ENCODE results near the gene CDK13.
A peak's percentile ranks its signal among the peaks of the same experiment; 100 is the strongest.

The CDK13 gene

DNA sequence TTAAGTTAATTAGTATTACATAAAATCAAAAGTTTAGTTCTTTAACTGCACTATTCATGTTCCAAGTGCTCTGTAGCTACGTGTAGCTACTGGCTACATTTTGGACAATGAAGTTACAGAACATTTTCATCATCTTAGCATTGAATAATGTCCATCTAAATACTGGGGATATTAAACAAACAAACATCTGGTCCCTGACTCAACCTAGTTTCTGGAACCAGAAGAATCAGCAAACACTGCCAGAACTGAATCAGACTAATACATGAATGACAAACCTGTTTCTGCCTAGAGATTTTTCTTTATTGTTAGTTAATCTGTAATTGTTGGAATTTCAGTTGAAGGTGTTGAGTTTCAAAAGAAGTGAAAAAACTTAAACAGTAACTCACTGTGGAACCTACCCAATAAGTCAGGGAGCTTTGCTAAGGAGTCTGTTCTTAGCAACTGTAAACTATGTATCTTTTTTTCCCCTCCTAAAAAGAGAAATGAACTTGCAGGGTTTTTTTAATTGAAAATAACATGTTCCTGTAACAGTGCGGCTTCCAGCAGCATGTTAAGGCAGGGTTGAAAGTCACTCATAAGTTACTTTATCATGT, 58.3 kb downstream of the CDK13 start:
- DNase-seq (ENCODE audit: low spot score): no peak

DNA sequence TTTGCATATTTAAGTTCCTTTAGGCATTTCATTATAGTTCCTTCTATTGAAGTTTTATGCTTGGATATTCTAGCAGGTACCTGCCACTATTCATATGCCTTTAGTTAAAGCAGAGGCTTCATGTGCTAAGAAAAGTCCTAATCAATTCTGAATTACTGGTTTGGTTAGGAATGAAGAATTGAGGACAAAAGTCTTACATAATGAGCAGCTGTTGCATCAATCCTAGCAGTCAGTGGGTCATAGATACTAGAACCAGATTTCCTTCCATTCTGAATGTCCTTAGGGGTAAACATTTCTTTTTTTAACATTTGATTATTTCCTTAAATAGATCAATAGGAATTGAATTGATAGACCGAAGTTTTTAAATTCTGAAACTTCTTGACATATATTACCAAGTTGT, 59.2 kb downstream of the CDK13 start:
- no peak for DNase-seq (ENCODE audit: low spot score)

DNA sequence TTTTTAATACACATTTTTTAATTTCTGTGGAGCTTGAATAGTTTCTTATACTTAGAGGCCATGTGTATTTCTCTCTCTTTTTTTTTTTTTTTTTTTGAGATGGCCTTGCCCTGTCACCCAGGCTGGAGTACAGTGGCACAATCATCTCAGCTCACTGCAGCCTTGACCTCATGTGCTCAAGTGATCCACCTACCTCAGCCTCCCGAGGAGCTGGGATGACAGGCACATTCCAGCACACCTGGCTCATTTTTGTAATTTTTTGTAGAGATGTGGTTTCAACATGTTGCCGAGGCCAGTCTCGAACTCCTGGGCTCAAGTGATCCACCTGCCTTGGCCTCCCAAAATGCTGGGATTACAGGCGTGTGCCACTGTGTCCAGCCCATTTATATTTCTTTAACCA, 64.3 kb downstream of the CDK13 start:
- DNase-seq (ENCODE audit: low spot score): no peak

DNA sequence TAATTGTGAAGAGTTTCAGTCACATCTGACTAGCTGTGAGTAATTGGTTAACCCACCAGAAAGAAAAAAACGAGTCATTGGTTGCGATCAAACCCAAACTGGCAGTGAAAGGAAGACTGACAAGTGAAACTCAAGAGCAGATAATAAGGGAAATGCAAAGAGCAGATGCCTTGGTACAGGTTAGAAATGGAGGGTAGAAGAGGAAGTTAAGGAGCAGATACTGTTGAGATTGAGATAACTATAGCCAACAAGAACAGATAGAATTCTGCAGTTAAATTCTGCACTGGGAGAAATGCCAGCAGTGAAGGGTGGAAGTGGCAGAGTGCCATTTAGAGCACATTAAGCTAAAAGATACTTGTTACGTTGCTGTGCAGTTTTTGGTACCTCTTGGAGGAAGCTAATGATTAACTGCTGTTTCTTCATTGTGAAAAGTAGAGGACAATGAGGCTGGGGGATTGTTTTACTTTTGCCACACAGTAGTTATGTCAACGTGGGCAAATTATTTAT, 65.8 kb downstream of the CDK13 start:
- DNase-seq (ENCODE audit: low spot score): peak; percentile 23

DNA sequence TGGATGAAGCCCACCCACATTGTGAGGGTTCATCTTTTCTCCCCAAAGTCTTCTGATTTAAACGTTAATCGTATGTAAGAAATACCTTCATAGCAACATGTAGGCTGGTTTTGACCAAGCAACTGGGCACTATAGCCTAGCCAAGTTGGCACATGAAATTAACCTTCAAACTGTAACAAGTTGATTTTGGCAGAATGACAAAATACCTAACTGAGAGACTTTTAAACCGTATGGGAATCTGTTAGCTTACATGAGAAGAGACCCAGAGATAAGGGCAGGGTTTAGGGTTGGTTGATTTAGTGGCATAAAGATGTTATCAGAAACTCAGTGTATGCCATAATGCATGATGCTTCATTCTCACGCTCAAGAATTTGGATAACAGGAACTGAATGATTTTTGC, 69.5 kb downstream of the CDK13 start:
- DNase-seq (ENCODE audit: low spot score): no peak

DNA sequence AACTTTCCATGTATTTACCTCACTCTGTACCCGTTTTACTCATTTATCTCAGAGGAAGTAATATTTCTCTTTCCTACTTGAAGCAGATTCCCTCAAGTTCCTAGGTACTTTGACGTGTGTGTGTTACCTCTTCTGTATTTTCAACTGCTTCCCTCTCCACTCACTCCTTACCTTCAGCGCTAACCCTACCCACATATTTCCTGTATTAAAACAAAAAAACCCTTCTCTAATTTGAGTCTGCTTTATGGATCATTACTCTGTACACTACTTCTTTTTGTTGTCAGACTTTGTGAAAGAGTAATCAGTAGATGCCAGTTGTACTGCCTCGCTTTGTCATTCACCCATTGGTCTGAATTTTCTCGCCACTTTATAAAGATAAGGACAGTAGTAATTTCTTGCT, 74.0 kb downstream of the CDK13 start:
- DNase-seq (ENCODE audit: low spot score): no peak

DNA sequence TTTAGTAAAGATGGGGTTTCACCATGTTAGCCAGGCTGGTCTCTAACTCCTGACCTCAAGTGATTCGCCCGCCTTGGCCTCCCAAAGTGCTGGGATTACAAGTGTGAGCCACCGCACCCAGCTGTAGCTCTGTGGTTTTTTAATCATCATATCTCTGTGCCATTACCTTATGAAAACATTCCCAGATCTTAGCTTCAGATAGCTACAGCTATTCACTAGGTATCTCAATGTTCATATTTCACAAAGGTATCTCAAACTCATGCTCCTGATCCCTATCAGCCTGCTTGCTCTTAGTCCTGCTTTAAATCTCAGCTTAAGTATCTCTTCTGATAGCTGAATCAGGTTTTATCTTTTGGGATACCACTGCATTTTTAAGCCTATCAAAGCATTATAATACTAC, 74.8 kb downstream of the CDK13 start:
- no peak for DNase-seq (ENCODE audit: low spot score)

DNA sequence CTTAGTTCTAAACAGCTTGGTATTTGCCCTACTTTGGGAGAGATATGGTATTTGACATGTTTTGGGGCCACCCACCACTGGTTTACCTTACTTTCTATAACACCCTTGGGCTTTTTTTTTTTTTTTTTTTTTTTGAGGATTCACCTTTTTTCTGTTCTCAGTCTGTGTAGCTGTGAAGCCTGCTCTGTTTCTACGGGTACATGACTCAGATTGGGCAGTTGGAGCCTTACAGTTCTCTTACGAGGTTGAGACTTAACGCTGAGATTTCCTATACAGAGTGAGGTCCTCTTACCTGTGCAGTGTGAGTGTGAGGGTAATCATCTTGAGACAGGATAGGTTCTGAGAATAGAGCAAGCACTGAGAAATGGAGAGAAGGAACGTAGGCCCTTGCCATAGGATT, 77.5 kb downstream of the CDK13 start:
- no peak for DNase-seq (ENCODE audit: low spot score)

DNA sequence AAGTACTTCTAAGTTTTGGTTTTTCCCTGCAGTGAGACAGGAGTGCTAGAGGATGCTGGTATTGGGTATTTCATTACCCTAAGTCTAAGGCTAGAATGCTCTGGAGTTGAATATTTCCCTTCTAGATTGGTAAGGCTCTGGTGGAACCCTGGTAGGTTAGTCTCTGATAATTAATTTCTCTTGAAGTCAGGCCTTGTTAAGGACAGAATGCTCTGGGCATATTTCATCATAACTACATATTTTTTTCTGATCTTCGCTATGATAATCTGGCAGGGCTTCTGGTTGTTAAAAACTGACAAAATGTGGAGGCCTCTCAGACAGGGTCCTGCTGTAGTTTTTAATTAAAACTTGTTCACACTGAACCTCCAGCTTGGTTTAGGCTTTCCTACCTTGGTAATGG, 83.8 kb downstream of the CDK13 start:
- no peak for DNase-seq (ENCODE audit: low spot score)

DNA sequence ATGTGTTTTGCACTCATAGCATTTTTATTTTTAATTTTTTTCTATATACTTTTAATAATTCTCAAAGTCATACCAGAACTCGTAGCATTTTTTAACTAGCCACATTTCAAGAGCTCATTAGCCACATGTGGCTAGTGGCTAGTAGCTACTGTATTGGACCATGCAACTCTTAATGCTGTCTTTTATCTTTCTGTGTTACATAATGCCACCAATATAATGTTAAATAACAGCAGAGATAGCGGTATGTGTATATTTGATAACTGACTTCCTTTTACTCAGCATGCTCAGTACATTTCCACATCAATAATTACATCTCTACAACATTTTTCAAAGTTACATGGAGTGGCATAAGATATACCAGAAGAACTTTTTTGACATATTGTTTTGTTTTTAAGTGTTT, 91.4 kb downstream of the CDK13 start:
- DNase-seq (ENCODE audit: low spot score): no peak

DNA sequence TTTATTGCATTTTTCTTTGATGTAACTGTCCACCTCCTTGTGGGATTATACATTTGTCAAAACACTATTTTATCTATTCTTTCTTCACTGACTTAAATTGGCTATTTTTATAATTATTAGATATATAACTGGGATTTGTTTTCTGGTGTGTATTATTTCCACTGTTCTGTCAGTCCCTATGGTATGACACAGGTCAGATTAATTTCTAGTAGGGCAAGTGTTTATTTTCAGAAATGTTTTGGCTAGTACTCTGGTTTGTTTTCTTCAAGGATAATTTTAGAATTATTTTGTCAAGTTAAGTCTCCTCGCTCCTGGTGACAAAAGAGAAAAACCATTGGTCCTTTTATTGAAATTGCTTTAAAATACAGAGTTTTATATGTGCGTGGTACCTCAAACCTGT, 93.1 kb downstream of the CDK13 start:
- DNase-seq (ENCODE audit: low spot score): no peak

DNA sequence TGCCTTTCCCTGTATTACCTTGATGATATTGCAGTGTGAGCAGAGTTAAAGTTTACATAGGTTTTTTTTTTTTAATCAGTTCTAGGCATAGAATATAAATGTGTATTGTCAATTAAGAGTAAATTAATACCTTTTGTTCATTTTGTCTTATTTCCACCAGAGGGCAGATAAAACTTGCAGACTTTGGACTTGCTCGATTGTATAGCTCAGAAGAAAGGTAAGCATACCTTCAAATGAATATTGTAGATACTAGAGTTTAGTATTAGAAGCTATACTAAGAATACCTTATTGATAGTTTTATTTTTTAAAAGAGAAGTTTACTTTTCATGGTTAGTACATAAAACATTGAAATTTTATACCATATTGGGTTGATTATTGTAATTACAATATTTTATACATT, 97.6 kb downstream of the CDK13 start:
- DNase-seq (ENCODE audit: low spot score): no peak

DNA sequence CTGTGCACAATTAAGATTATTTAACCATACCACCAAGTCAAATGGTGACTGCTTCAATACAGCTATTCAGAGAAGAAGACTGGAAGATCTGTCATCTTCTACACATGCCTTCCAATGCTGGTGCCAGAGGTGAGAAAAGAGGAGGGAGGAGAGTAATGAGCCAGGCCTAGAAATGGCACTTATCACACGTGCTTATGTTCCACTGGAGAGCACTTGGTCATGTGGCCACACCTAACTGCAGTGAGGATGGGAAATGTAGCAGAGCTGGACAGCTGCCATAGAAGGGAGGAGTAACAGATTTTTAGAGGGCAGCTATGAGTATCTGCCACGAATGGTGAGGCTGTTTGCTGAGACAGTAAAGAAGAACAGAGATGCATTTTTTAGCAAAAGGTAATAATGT, 107.2 kb downstream of the CDK13 start:
- DNase-seq (ENCODE audit: low spot score): no peak

DNA sequence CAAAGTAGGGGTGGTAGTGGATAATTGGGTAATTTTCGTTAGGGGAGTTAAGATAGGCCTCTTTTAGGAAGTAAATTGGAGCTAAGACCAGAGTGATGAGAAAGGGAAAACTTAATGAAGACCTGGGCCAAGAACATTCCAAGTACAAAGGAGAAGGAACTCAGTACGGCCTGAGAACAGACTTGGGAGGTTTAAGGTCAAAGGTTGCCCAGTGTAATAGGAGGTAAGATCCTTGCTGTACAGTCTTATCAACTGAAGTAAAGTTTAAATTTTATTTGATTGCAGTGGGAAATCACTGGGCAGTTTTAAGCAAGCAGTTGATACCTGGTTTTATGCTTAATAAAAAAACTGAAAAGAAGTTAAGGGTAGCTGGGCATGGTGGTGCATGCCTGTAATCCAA, 108.0 kb downstream of the CDK13 start:
- DNase-seq (ENCODE audit: low spot score): no peak

DNA sequence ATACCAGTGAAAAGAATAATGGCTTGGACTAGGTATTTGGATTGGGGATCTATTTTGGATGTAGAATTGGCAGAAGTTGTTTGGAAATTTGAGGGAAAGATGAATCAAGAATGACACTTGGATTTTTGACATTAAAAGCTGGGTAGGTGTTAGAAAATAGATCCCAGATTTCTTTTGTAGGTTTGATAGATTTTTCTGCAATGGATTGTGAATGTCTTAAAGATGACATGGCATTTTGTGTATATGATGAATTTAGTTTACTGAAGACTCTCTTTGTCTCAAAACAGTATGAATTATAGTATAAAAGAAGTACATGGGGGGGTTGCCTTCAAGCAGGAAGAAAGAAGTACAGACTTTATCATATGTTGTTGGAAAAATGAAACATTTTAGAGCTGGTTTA, 108.6 kb downstream of the CDK13 start:
- no peak for DNase-seq (ENCODE audit: low spot score)

DNA sequence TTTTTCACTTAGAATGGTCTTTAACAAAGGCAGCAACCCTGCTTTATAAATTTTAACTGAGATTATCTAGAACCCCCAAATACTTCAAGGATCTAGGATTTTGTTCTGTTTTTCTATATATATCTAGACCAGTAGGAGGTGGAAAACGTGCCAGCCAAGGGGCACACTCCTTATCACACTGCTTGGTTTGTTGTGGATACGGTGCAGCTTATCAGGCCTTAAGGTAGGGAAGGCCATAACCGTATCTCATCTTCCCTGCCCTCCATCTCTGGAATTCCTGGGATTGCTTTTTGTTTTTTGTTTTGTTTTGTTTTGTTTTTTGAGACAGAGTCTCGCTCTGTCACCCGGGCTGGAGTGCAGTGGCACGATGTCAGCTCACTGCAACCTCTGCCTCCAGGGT, 109.0 kb downstream of the CDK13 start:
- no peak for DNase-seq (ENCODE audit: low spot score)

DNA sequence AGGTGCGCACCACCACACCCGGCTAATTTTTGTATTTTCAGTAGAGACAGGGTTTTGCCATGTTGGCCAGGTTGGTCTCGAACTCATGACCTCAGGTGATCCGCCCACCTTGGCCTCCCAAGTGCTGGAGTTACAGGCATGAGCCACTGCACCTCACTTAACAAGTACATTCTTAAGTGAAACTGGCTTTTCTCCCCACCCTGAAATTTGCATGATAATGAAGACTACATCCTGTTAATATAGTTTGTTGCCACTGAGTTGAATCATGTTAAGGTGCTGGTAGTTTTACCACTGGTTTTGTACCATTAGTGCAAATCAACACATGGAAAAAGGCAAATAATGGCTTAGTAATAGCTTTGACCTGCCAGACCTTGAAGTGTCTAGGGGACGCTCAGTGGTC, 122.2 kb downstream of the CDK13 start:
- DNase-seq (ENCODE audit: low spot score): no peak

DNA sequence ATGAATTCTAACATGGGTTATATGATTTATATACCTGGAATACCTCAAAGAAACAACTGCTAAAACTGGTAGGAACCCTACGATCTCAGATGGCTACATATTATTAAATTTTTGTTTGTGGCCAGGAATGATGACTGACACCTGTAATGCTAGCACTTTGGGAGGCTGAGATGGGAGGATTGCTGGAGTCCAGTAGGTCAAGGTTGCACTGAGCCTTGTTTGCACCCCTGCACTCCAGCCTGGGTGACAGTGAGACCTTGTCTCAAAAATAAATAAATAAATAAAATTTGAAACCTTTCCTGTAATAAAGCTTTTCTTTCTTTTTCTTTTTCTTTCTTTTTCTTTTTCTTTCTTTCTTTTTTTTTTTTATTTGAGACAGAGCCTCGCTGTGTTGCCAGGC, 123.2 kb downstream of the CDK13 start:
- DNase-seq (ENCODE audit: low spot score): no peak

DNA sequence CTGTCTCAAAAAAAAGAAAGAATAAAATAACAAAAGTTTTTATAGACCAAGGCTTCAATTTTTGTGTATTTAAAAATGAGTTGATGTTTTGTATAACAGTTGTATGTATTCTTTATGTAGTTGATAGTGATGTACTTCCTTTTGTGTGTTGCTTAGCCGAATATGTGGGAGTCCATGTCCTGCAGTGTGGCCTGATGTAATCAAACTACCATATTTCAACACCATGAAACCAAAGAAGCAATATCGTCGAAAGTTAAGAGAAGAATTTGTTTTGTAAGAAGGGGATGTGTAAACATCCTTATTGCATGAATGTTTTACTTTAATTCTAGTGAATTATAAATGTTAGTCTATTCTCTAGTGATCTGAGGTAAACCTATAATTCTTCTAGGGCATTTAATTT, 127.8 kb downstream of the CDK13 start:
- DNase-seq (ENCODE audit: low spot score): no peak

DNA sequence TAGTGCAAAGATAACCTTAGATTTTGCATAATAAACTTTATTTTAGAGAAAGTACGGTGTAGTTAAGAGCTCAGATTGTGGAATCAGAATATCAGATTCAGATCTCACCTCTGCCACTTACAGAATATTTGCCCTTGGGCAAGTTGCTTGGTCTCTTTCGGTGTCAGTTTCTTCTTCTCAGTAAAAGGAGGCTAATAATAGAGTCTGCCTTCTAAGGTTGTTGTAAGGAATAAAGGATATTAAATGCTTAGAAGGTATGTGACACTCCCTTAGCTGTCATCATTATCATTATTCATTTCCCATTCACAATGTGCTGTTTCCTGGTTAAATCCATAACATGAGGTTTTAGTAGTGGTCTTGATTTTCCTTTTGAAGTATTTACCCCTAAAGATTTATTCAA, 142.1 kb downstream of the CDK13 start:
- no peak for DNase-seq (ENCODE audit: low spot score)

DNA sequence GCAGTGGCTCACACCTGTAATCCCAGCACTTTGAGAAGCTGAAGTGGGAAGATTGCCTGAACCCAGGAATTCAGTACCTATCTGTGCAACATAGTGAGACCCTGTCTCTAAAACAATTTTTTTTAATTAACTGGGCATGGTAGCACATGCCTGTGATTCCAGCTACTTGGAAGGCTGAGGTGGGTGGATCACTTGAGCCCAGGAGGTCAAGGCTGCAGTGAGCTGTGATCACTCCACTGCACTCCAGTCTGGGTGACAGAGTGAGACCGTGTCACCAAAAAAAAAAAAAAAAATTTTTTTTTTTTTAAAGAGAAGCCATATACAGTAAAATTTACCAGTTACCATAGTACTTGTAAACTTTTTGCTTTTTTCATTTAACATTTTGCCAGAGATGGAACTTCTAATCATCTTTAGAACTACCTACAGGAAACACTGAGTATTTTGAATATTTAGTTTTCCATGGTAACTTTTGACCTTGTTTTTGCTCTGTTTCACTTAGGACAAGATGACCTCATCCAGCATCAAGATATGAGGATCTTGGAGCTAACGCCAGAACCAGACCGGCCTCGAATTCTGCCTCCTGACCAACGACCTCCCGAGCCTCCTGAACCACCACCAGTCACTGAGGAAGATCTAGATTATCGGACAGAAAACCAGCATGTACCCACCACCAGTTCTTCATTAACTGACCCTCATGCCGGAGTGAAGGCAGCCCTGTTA, 143.7 kb downstream of the CDK13 start:
- no peak for DNase-seq (ENCODE audit: low spot score)

DNA sequence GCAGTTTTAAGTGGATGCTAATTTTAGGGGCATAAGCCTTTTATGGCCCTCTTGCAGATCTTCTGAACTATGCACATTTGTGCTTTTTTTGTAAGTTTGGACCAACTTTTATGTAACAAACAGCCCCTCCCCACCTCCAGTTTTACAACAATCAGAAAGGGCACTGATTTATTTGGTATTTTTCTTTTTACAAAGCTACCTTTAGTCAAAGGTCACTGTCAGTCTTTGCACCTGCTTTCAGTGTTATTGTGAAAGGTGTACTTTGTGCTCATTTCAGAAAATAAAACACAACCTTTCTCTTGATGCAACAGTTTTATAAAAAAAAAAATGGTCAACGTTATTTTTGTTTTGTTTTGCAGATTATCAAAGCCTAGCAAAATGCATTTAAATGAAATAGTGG, 145.2 kb downstream of the CDK13 start:
- no peak for DNase-seq (ENCODE audit: low spot score)

DNA sequence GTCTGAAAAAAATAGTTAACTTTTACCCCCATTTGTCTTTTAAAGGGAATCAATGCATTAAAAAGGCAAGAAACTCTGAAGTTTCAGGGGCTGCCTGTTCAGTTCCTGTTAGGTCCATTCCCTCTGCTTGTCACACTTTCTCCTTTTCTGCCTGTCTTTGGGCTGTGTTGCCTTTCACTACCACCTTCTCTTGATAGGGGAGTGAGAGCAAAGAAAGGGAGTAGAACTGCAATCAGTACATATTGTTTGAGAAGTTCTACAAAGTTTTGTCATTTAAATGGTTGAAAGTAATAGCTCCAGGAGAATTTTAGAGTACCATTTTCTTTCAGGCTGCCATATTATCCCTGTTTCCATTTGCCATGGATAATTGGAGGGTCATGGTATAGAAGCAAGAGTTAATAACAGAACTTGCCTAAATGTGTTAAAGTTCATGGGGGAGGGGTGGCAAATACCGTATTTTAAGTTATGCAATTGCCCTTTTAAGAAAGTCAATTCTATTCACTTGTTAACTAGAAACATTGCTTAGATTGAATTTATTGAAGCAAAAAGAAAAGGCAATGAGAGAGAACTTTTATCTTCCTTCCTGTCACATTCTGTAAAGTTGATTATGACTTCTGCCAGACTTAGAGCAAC, 145.8 kb downstream of the CDK13 start:
- no peak for DNase-seq (ENCODE audit: low spot score)

DNA sequence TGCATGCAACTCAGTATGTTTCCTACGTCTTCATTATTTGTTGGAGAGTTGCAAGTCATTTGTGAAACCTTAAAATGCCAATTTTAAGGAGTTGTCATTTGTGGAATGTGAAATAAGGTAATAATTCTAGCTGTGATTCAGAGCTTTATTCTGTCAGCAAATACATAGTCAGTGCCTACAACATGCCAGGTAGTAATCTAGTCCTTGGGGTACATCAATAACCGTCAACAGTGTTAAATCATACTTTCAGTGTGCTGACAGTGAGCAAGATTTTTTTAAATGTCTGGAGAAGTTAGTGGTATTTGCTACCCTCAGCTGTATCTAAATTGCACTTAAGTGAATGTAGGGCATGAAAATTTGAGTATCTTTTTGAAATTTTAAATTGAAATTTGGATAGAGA, 147.7 kb downstream of the CDK13 start:
- no peak for DNase-seq (ENCODE audit: low spot score)
